Naive thymus-derived CD8-positive, alpha-beta T cell (primary cell): ENCODE data around the gene CRYGS. TPM values are rescaled to one million over a fixed set of nuclear protein-coding genes. Genes with fewer than 3 reads are reported as not detected.
"Not testable (repeated sequence)": the region's sequence is repeated elsewhere in the genome, so short reads cannot be mapped to it uniquely, and the experiment has no call there.

Experiments used
- ATAC-seq, 2 donors: fragments of 150-1000 bp; cut with Tn5 transposase in 1 of 2; sonication (Bioruptor Pico), chemical (Tn5 transposase) in 1 of 2; 1 replicate in 1 of 2; 2 replicates in 1 of 2; pipeline ENCODE4 v1.10.0; 2021; ENCODE audit warnings: mild to moderate bottlenecking in 2 of 2, moderate library complexity in 2 of 2
- POLR2A ChIA-PET: fragments of 350-600 bp; sonication (Branson Sonifier 250); formaldehyde crosslinking; loops from one replicate; lab custom pipeline; 2021; ENCODE audit warnings: antibody characterized with exemption; lab: Charles Lee
- DNase-seq, 10 donors: peaks; one replicate each; pipeline versions ENCODE4 v3.0.0 to v3.0.0-alpha.2; 2020 to 2022
- H3K27ac Mint-ChIP-seq, 10 donors: one replicate each; pipeline ENCODE4 v1.8.0; 2020 to 2022; ENCODE audit warnings: mild to moderate bottlenecking in 10 of 10, mixed read lengths in 10 of 10, moderate library complexity in 4 of 10, inconsistent platforms in 1 of 10
- H3K27me3 Mint-ChIP-seq, 5 donors: one replicate each; pipeline ENCODE4 v1.8.0; 2021 to 2022; ENCODE audit warnings: mixed read lengths in 5 of 5
- H3K36me3 Mint-ChIP-seq, 3 donors: one replicate each; pipeline ENCODE4 v1.8.0; 2020 to 2022; ENCODE audit warnings: mixed read lengths in 3 of 3, mild to moderate bottlenecking in 2 of 3, inconsistent platforms in 1 of 3
- H3K4me1 Mint-ChIP-seq, 4 donors: one replicate each; pipeline ENCODE4 v1.8.0; 2021 to 2022; ENCODE audit warnings: mixed read lengths in 4 of 4
- H3K4me3 Mint-ChIP-seq, 10 donors: one replicate each; pipeline ENCODE4 v1.8.0; 2020 to 2022; ENCODE audit warnings: mild to moderate bottlenecking in 10 of 10, mixed read lengths in 10 of 10, moderate library complexity in 6 of 10, inconsistent platforms in 1 of 10
- H3K9me3 Mint-ChIP-seq, 9 donors: one replicate each; pipeline ENCODE4 v1.8.0; 2020 to 2022; ENCODE audit warnings: mixed read lengths in 9 of 9, mild to moderate bottlenecking in 3 of 9, inconsistent platforms in 1 of 9, moderate library complexity in 1 of 9
- polyA plus RNA-seq, 3 donors: library from polyadenylated mRNA; unstranded; fragments of 300-500 nt; fragmentation: Illumina TruSeq; gene quantifications; one replicate each; pipeline ENCODE4 v1.2.3, GENCODE V29; 2021
- total RNA-seq, 8 experiments: library from RNA in 2 of 8; stranded (reverse) in 2 of 8; gene quantifications; one replicate each; pipeline ENCODE4 v1.2.3 and lab custom pipeline; 2021 to 2026

The CRYGS gene
- total RNA-seq, result 10 to 100 TPM in 1 of 2 experiments, 1 to 10 TPM in 1; 10.0 to 12.1 TPM
- polyA plus RNA-seq, result under 1 TPM; 0.24 to 0.43 (median 0.34) TPM
- total RNA-seq (lab: John Stamatoyannopoulos, UW), result 2.6 to 11.1 (median 5.0) reads per million in 6 experiments

DNA sequence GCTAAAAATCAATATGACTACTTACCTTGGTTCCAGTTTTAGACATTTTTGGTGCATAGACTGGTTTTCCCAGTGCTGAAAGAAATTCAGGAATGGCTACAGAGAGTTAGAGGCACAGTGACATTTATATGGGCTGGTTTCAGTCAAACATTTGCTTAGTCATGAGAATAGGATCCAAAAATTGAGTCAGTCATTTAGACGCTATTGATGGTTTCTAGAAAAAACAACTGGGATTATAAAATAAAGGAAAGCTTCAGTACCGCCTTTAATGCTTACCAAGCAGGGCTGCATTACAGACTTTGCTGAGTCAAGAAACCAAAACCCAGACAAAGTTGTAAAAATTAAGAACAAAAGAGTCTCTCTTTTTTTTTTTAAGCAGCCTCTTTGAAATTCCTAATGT is at the start of gene CRYGS:
Gene CRYGS (minus strand): TSS at position 100 of the 400 bp plus-strand sequence. CDS start 54 bp downstream, at position 46.
- POLR2A ChIA-PET, result no interaction called here
- Mint-ChIP-seq H3K9me3 (no peaks in the 10 kb centered on the region), H3K4me3 (no peak within 1 kb of the TSS), H3K36me3 (peaks cover 4 to 39% (median 5%) of the 10 kb centered on the region in 3 donors), H3K27me3 (no peaks in the 10 kb centered on the region), H3K27ac (no peak within 1 kb of the TSS), H3K4me1 (peaks cover 6 to 11% (median 9%) of the 10 kb centered on the region in 4 donors)
- no peak for DNase-seq
- ATAC-seq, result no peak

DNA sequence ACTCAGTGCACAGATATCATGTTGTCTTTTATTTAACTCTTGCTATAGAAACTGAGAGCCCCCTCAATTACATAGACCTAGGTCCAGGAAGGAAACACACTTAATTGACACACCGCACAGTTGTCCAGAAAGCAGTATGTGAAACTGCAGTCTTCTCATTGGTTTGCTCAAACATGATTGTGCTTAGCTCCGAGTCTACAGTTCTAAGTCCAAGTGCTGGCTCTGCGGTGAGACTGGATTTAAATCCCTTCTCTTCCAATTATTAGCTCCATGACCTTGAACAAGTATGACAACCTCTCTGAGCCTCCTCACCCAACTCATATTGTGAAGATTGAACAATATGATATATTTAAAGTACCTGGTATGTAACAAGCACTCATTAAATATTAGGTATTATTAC is 49.7 kb upstream of the CRYGS start:
- POLR2A ChIA-PET, result no interaction called here
- Mint-ChIP-seq H3K36me3 (no peaks in the 10 kb centered on the region), H3K27ac (no peak overlapping the region), H3K4me1 (peaks cover 5 to 13% (median 8%) of the 10 kb centered on the region in 4 donors), H3K9me3 (no peaks in the 10 kb centered on the region), H3K4me3 (no peak overlapping the region), H3K27me3 (peaks cover 0 to 2% (median 1%) of the 10 kb centered on the region in 5 donors)
- DNase-seq (no peak), ATAC-seq (no peak)

DNA sequence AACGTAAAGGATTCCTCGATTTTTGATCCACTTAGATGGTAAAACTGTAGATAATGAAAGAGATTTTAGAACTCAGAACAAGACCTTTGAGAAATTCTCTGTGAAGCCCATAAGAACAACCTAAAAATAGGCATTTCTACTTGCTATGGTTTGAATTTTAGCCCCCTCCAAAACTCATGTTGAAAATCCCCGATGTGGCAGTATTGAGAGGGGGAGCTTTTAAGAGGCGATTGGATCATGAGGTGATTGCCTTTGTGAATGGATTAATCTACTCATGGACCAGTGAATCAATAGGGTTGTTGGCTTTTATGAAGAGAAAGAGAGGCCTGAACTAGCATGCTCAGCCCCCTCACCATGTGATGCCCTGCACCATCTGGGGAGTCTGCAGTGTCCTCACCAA is 48.5 kb upstream of the CRYGS start:
- ATAC-seq (no peak), DNase-seq (no peak)
- H3K4me3 Mint-ChIP-seq, result no peak overlapping the region
- H3K36me3 Mint-ChIP-seq, result no peaks in the 10 kb centered on the region
- no peak overlapping the region for H3K27ac Mint-ChIP-seq
- peaks cover 0 to 2% (median under 1%) of the 10 kb centered on the region in 5 donors for H3K27me3 Mint-ChIP-seq
- peaks cover 5 to 13% (median 9%) of the 10 kb centered on the region in 4 donors for H3K4me1 Mint-ChIP-seq
- no peaks in the 10 kb centered on the region for H3K9me3 Mint-ChIP-seq
- POLR2A ChIA-PET, result no interaction called here

- Mint-ChIP-seq H3K4me3 (no peak overlapping the region), H3K27ac (peak overlapping the region in 2 of 10 donors; percentile 6 to 13), H3K9me3 (no peaks in the 10 kb centered on the region), H3K36me3 (peaks cover 0 to 9% (median under 1%) of the 10 kb centered on the region in 3 donors), H3K4me1 (peaks cover 5 to 13% (median 9%) of the 10 kb centered on the region in 4 donors), H3K27me3 (peaks cover 0 to 2% (median 0%) of the 10 kb centered on the region in 5 donors)
- no peak for DNase-seq
- POLR2A ChIA-PET, result interaction anchor here (0.7 kb wide), 1 partner anchor 26 kb away, joined by 4 read pairs; no protein-coding TSS in a partner anchor
- ATAC-seq, result no peak
Observed at GRCh38 chr3:186590580-186591295, 46.6 kb upstream of the CRYGS start.

DNA sequence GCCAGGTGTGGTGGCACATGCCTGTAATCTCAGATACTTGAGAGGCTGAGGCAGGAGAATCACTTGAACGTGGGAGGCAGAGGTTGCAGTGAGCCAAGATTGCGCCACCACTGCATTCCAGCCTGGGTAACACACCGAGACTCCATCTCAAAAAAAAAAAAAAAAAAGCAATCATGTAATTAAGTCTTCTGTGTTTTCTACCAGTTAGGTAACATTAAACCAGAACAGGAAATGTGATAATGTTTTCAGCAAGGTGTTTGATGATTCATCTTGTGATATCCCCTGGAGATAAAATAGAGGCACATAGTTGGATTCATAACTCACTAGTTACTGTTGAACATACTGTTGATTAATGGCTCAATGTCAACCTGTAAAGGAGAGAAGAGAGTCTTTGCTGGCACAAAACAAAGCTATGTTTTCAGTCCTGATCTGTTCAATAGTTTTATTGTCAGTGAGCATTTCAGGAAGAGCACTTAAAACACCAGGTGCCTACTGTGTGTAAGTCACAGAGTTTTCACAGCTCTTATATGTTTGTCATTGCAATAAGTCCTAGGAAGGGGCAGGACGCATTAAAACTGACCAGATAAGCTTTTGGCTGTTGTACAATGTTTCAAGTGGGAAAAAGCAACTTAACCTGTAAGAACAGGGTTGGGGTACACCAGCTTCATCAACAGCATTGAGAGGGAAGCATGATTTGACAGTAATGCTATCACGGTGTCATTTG is 45.8 kb upstream of the CRYGS start:
- Mint-ChIP-seq H3K27me3 (peaks cover 0 to 1% (median 0%) of the 10 kb centered on the region in 5 donors), H3K4me1 (peaks cover 5 to 13% (median 9%) of the 10 kb centered on the region in 4 donors), H3K9me3 (no peaks in the 10 kb centered on the region), H3K4me3 (peak overlapping the region in 1 of 10 donors; percentile 16), H3K27ac (peak overlapping the region in 2 of 10 donors; percentile 27 to 92), H3K36me3 (peaks cover 0 to 17% (median 6%) of the 10 kb centered on the region in 3 donors)
- ATAC-seq (peak; percentile 53 to 64), DNase-seq (no peak)
- POLR2A ChIA-PET, result interaction anchor here (0.7 kb wide), 1 partner anchor 27 kb away, joined by 4 read pairs; no protein-coding TSS in a partner anchor

GRCh38 chr3:186589121-186589520 is 44.9 kb upstream of the CRYGS start:
- Mint-ChIP-seq H3K9me3 (no peaks in the 10 kb centered on the region), H3K36me3 (peaks cover 0 to 26% (median 6%) of the 10 kb centered on the region in 3 donors), H3K4me1 (peaks cover 5 to 13% (median 9%) of the 10 kb centered on the region in 4 donors), H3K27ac (peak overlapping the region in 1 of 10 donors; percentile 31), H3K27me3 (no peaks in the 10 kb centered on the region), H3K4me3 (no peak overlapping the region)
- no peak for ATAC-seq
- POLR2A ChIA-PET, result no interaction called here
- DNase-seq, result no peak

DNA sequence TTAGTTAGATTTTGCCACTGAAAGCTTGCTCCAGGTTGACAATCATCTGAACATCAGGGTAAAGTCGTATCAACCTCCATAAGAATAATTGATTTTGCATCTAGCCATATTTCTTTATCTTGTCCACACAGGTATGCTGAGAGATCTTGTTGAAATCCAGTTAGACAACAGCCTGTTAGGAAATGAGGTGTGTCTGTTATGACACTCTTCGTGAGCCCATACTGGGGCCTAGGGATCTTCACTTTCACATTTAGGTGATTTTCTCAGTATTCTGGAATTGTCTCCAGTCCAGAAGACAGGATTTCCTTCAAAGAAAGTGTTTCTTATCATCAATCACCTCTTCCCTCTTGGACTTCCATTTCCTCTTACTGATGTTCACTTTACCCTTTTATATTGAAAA is 44.5 kb upstream of the CRYGS start:
- Mint-ChIP-seq H3K36me3 (peaks cover under 1 to 31% (median 10%) of the 10 kb centered on the region in 3 donors), H3K4me1 (peaks cover 5 to 13% (median 9%) of the 10 kb centered on the region in 4 donors), H3K27ac (peak overlapping the region in 2 of 10 donors; percentile 6 to 41), H3K27me3 (no peaks in the 10 kb centered on the region), H3K4me3 (no peak overlapping the region), H3K9me3 (no peaks in the 10 kb centered on the region)
- POLR2A ChIA-PET, result no interaction called here
- DNase-seq (no peak), ATAC-seq (no peak)

GRCh38 chr3:186587183-186587582 is 43.0 kb upstream of the CRYGS start:
- ATAC-seq, result no peak
- H3K9me3 Mint-ChIP-seq, result no peaks in the 10 kb centered on the region
- peaks cover 5 to 13% (median 9%) of the 10 kb centered on the region in 4 donors for H3K4me1 Mint-ChIP-seq
- H3K27ac Mint-ChIP-seq, result peak overlapping the region in 1 of 10 donors; percentile 9
- no peak for DNase-seq
- H3K4me3 Mint-ChIP-seq, result no peak overlapping the region
- peaks cover 5 to 45% (median 15%) of the 10 kb centered on the region in 3 donors for H3K36me3 Mint-ChIP-seq
- no peaks in the 10 kb centered on the region for H3K27me3 Mint-ChIP-seq
- POLR2A ChIA-PET, result interaction anchor here (1.1 kb wide), 1 partner anchor 21 kb away, joined by 3 read pairs; no protein-coding TSS in a partner anchor

GRCh38 chr3:186586245-186586644 is 42.1 kb upstream of the CRYGS start:
- not testable (repeated sequence) for DNase-seq, H3K4me3 Mint-ChIP-seq, H3K9me3 Mint-ChIP-seq, H3K27ac Mint-ChIP-seq, ATAC-seq, H3K27me3 Mint-ChIP-seq
- H3K4me1 Mint-ChIP-seq, result peaks cover 5 to 13% (median 9%) of the 10 kb centered on the region in 4 donors
- POLR2A ChIA-PET, result interaction anchor here (1.1 kb wide), 1 partner anchor 20 kb away, joined by 3 read pairs; no protein-coding TSS in a partner anchor
- peaks cover 5 to 54% (median 21%) of the 10 kb centered on the region in 3 donors for H3K36me3 Mint-ChIP-seq

DNA sequence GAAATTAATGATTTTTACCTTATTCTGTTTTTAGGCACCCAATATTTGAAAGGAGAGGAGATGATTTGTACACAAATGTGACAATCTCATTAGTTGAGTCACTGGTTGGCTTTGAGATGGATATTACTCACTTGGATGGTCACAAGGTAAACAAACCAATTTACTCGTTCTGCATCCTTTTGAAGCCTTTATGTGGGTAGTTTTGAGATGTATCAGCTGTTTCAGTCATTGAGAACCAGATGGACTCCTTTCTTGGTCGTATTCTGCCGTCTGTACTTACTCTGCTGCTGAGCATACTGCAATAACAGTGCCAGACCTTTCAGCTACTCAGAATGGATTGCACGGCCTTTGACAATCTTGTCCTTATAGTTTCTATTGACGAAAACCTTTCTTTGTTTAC is 39.7 kb upstream of the CRYGS start:
- Mint-ChIP-seq H3K27ac (peak overlapping the region in 2 of 10 donors; percentile 2 to 10), H3K4me3 (no peak overlapping the region), H3K27me3 (no peaks in the 10 kb centered on the region), H3K4me1 (peaks cover 0 to 3% (median 0%) of the 10 kb centered on the region in 4 donors), H3K9me3 (no peaks in the 10 kb centered on the region), H3K36me3 (peaks cover 5 to 74% (median 21%) of the 10 kb centered on the region in 3 donors)
- POLR2A ChIA-PET, result no interaction called here
- ATAC-seq (no peak), DNase-seq (no peak)

DNA sequence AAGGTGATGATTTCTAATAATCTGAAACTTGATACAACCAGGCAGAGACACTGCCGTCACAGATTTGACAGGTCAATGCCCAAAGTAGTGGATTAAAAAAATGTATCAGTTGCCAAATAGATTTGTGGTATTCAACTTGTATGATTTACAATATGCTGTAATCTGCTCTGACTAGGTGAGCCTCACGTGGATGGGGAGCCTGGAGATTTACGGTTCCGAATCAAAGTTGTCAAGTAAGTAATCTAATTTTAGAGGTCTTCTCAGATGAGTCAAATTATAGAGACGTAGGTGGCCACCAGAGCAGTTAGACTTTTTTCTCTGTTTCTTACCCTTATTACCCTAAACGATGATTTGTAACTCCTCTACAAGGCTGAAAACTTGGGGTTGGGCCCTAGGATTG is 38.4 kb upstream of the CRYGS start:
- POLR2A ChIA-PET, result no interaction called here
- no peak for DNase-seq
- Mint-ChIP-seq H3K27ac (no peak overlapping the region), H3K4me1 (peaks cover 0 to 4% (median 2%) of the 10 kb centered on the region in 4 donors), H3K4me3 (no peak overlapping the region), H3K36me3 (peaks cover 5 to 87% (median 21%) of the 10 kb centered on the region in 3 donors), H3K9me3 (no peaks in the 10 kb centered on the region), H3K27me3 (no peaks in the 10 kb centered on the region)
- no peak for ATAC-seq

DNA sequence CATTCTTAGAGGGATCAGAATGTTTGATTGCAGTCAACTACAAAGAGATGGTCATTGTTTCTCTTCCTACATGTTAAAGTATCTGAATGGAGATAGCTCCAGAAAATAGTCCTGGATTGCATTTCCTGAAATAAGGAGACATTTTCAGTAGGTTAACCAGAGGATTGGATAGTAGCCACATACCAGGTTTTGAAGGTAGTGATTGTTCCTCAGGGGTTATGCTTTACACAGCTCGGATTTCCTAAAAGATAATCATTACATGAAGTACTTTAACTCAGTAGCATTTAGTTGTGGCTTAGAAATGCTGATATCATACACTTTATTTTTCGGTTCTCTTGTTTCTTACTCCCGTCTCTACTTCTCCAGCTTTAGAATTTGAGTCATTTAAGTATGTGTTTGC is 36.6 kb upstream of the CRYGS start:
- peaks cover 0 to 11% (median 3%) of the 10 kb centered on the region in 4 donors for H3K4me1 Mint-ChIP-seq
- POLR2A ChIA-PET, result no interaction called here
- H3K27me3 Mint-ChIP-seq, result no peaks in the 10 kb centered on the region

More for the DNA sequence above, 36.6 kb upstream of the CRYGS start:
- H3K27ac Mint-ChIP-seq, result no peak overlapping the region
- no peak for ATAC-seq
- H3K36me3 Mint-ChIP-seq, result peaks cover 5 to 94% (median 32%) of the 10 kb centered on the region in 3 donors
- H3K9me3 Mint-ChIP-seq, result no peaks in the 10 kb centered on the region
- DNase-seq, result no peak
- no peak overlapping the region for H3K4me3 Mint-ChIP-seq
